ENCODE measurements around the gene MARCHF11. TPM values are rescaled to one million over a fixed set of nuclear protein-coding genes. Genes with fewer than 3 reads are reported as not detected.

Gene MARCHF11
- total RNA-seq, 1 experiment from 2014 or later: 0.37 TPM

DNA sequence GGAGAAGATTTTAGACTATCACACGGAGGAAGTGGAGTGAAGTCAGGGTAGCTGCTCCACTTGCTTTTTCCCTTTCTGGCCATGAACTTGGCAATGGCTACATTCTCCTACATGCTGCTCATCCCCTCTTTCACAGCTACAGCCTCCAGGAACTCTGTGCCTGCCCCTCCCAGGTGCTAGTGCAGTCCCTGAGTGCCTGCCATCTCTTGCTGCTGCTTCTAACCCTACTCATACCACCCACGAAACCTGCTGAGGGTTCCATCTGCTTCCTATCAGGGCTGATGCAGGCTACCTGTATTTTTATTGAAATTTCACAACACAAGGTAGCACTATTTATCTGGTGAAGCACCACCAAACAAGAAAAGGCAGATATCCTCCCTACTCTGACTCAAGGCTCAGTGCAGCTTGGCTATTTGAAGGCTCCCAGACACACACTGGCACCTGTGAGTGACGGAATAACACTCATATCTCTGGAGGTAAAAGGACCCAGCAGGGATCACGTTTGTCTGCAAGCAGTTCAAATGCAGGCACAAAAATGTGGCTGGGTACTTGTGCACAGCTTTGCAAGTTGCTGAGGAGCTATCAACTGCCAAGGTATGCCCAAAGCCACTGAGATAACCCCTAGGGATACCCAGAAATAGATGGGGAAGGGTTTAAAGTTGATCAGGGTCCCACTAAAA is 51.6 kb downstream of the MARCHF11 start:
- Histone ChIP-seq H3K79me1 (ENCODE audit: insufficient read depth, low read depth, low read length, poor library complexity, severe bottlenecking) (no peaks in the 10 kb centered on the region), H2AK5ac (ENCODE audit: insufficient read length, low read length) (no peak overlapping the region), H3K4me2 (ENCODE audit: insufficient read depth, insufficient read length, low read length) (no peak overlapping the region), H2BK20ac (ENCODE audit: low read depth, low read length, poor library complexity, severe bottlenecking) (no peak overlapping the region), H2BK12ac (ENCODE audit: insufficient read length, low read depth, low read length) (no peak overlapping the region), H3K4ac (ENCODE audit: low read depth, low read length) (no peak overlapping the region), H3K79me2 (ENCODE audit: insufficient read depth, low read length) (no peaks in the 10 kb centered on the region), H3K9ac (ENCODE audit: extremely low read depth, insufficient read length, low read length) (no peak overlapping the region), H3K23ac (ENCODE audit: insufficient read length, low read depth, low read length) (no peak overlapping the region), H3K27ac (ENCODE audit: insufficient read length, low read depth, low read length) (no peak overlapping the region), H4K8ac (replicated peaks; ENCODE audit: insufficient read length, low read depth, low read length) (no peak overlapping the region), H2BK120ac (ENCODE audit: low read depth, low read length, poor library complexity, severe bottlenecking) (no peak overlapping the region), H2BK15ac (ENCODE audit: low read depth, low read length) (no peak overlapping the region), H4K20me1 (ENCODE audit: control insufficient read depth, insufficient read depth, insufficient read length) (no peaks in the 10 kb centered on the region), H4K91ac (ENCODE audit: insufficient read length, low read depth, low read length) (no peak overlapping the region), H3K9me3 (ENCODE audit: control insufficient read depth, low read depth, low read length) (no peaks in the 10 kb centered on the region), H4K5ac (ENCODE audit: insufficient read length, low read depth, low read length) (no peak overlapping the region), H3K4me1 (ENCODE audit: insufficient read depth, low read length) (no peaks in the 10 kb centered on the region), H3K56ac (ENCODE audit: insufficient read length, low read depth, low read length) (no peak overlapping the region), H3K27me3 (ENCODE audit: insufficient read depth, low read length) (no peaks in the 10 kb centered on the region), H3K23me2 (ENCODE audit: insufficient read length, low read depth, low read length, poor library complexity, severe bottlenecking) (no peaks in the 10 kb centered on the region), H2AFZ (ENCODE audit: low read length) (no peak overlapping the region), H2BK5ac (ENCODE audit: insufficient read length, low read length) (no peak overlapping the region), H3T11ph (ENCODE audit: low read length) (no peak overlapping the region), H3K18ac (ENCODE audit: insufficient read length, low read depth, low read length) (no peak overlapping the region), H3K14ac (ENCODE audit: insufficient read depth, low read length) (no peak overlapping the region)
- no peak for DNase-seq
- no CpG with 5 or more reads among the region's 4 CpGs for whole genome bisulfite sequencing (ENCODE audit: extremely low coverage, insufficient read length, low lambda C conversion rate)
- Mint-ChIP-seq H3K9me3 (peaks cover 1 to 2% of the 10 kb centered on the region in 2 experiments; a peak in 2 of 5 replicates), H3K27ac (no peak overlapping the region), H3K4me1 (no peaks in the 10 kb centered on the region), H3K4me3 (no peak overlapping the region), H3K36me3 (ENCODE audit: insufficient read depth in 1 of 3, low read depth in 3 of 3) (0 out of 7 replicates have a peak, but pooled peaks cover 0 to under 1% (median under 1%) of the 10 kb centered on the region in 3 experiments), H3K27me3 (ENCODE audit: low read depth) (peaks cover 2% of the 10 kb centered on the region; the same call in 1 of the 2 replicates)
- TF ChIP-seq, protein P1, sequence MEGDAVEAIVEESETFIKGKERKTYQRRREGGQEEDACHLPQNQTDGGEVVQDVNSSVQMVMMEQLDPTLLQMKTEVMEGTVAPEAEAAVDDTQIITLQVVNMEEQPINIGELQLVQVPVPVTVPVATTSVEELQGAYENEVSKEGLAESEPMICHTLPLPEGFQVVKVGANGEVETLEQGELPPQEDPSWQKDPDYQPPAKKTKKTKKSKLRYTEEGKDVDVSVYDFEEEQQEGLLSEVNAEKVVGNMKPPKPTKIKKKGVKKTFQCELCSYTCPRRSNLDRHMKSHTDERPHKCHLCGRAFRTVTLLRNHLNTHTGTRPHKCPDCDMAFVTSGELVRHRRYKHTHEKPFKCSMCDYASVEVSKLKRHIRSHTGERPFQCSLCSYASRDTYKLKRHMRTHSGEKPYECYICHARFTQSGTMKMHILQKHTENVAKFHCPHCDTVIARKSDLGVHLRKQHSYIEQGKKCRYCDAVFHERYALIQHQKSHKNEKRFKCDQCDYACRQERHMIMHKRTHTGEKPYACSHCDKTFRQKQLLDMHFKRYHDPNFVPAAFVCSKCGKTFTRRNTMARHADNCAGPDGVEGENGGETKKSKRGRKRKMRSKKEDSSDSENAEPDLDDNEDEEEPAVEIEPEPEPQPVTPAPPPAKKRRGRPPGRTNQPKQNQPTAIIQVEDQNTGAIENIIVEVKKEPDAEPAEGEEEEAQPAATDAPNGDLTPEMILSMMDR (conservative IDR thresholded peaks at IDR 0.05): no peak
